ENCODE results near the gene PAFAH2. TPM values are rescaled to one million over a fixed set of nuclear protein-coding genes. Genes with fewer than 3 reads are reported as not detected.

Gene PAFAH2
- total RNA-seq, 4 donors from 2014 or later, result 6.3 to 19.2 (median 9.3) TPM

GRCh38 chr1:26021647-26022403, 24.0 kb upstream of the PAFAH2 start, which contains the start of gene EXTL1:
EXTL1 (plus strand) TSS chr1:26021775; CDS start chr1:26022647, 872 bp downstream.
- peaks cover 0 to 63% (median 10%) of the 10 kb centered on the region in 4 donors for H3K4me1 ChIP-seq
- no peaks in the 10 kb centered on the region for H3K9me3 ChIP-seq
- peak within 1 kb of the TSS; percentile 55 to 87 (median 65) for H3K27ac ChIP-seq
- TF ChIP-seq CTCF (IDR thresholded peaks at IDR 0.05) (no peak), POLR2A (IDR thresholded peaks at IDR 0.05) (peak; percentile 24 to 64), EP300 (IDR thresholded peaks at IDR 0.05) (peak in 1 of 2 donors; percentile 81)
- no peaks in the 10 kb centered on the region for H3K36me3 ChIP-seq
- peak within 1 kb of the TSS; percentile 30 to 49 (median 39) for H3K4me3 ChIP-seq
- WGBS, 2 donors, result 6 to 24% methylated on average over 10 to 14 of the region's 15 CpGs
- DNase-seq (ENCODE audit: low spot score in 2 of 2), result no peak
- no peaks in the 10 kb centered on the region for H3K27me3 ChIP-seq

- no peak for DNase-seq (ENCODE audit: low spot score in 2 of 2)
- Histone ChIP-seq H3K27ac (peak overlapping the region; percentile 55 to 87 (median 65)), H3K9me3 (no peaks in the 10 kb centered on the region), H3K4me3 (peak overlapping the region in 3 of 4 donors; percentile 30 to 49 (median 42)), H3K4me1 (peaks cover 0 to 58% (median 10%) of the 10 kb centered on the region in 4 donors), H3K36me3 (no peaks in the 10 kb centered on the region), H3K27me3 (no peaks in the 10 kb centered on the region)
- WGBS, 2 donors, result 55% methylated on average over 6 of the region's 6 CpGs
- TF ChIP-seq CTCF (IDR thresholded peaks at IDR 0.05), result no peak
These were observed 23.2 kb upstream of the PAFAH2 start for GRCh38 chr1:26020941-26021646.

- H3K36me3 ChIP-seq, result no peaks in the 10 kb centered on the region
- WGBS, 2 donors, result 22 to 23% methylated on average over 6 of the region's 6 CpGs
- peaks cover 0 to 55% (median 10%) of the 10 kb centered on the region in 4 donors for H3K4me1 ChIP-seq
- peak overlapping the region in 1 of 4 donors; percentile 49 for H3K4me3 ChIP-seq
- H3K27me3 ChIP-seq, result no peaks in the 10 kb centered on the region
- TF ChIP-seq POLR2A (IDR thresholded peaks at IDR 0.05) (peak in 1 of 2 donors; percentile 24), EP300 (IDR thresholded peaks at IDR 0.05) (peak in 1 of 2 donors; percentile 54), CTCF (IDR thresholded peaks at IDR 0.05) (no peak)
- H3K27ac ChIP-seq, result peak overlapping the region; percentile 34 to 87 (median 65)
- DNase-seq (ENCODE audit: low spot score in 2 of 2), result no peak
- H3K9me3 ChIP-seq, result no peaks in the 10 kb centered on the region
These were observed 22.5 kb upstream of the PAFAH2 start for GRCh38 chr1:26020330-26020768.

- TF ChIP-seq EP300 (IDR thresholded peaks at IDR 0.05) (no peak), CTCF (IDR thresholded peaks at IDR 0.05) (no peak), POLR2A (IDR thresholded peaks at IDR 0.05) (no peak)
- H3K9me3 ChIP-seq, result no peaks in the 10 kb centered on the region
- no peaks in the 10 kb centered on the region for H3K36me3 ChIP-seq
- no peak overlapping the region for H3K4me3 ChIP-seq
- H3K4me1 ChIP-seq, result peaks cover 0 to 54% (median 10%) of the 10 kb centered on the region in 4 donors
- no peaks in the 10 kb centered on the region for H3K27me3 ChIP-seq
- DNase-seq (ENCODE audit: low spot score in 2 of 2), result no peak
- WGBS, 2 donors, result 50 to 61% methylated on average over 8 of the region's 8 CpGs
- peak overlapping the region in 2 of 4 donors; percentile 75 to 87 for H3K27ac ChIP-seq
These were observed 21.9 kb upstream of the PAFAH2 start for GRCh38 chr1:26019641-26020315.
